ENCODE measurements around the gene EXPH5. TPM values are rescaled to one million over a fixed set of nuclear protein-coding genes. Genes with fewer than 3 reads are reported as not detected.

Gene EXPH5
- total and polyA plus RNA-seq, 5 donors from 2014 or later, result 0.23 to 1.8 (median 0.75) TPM

DNA sequence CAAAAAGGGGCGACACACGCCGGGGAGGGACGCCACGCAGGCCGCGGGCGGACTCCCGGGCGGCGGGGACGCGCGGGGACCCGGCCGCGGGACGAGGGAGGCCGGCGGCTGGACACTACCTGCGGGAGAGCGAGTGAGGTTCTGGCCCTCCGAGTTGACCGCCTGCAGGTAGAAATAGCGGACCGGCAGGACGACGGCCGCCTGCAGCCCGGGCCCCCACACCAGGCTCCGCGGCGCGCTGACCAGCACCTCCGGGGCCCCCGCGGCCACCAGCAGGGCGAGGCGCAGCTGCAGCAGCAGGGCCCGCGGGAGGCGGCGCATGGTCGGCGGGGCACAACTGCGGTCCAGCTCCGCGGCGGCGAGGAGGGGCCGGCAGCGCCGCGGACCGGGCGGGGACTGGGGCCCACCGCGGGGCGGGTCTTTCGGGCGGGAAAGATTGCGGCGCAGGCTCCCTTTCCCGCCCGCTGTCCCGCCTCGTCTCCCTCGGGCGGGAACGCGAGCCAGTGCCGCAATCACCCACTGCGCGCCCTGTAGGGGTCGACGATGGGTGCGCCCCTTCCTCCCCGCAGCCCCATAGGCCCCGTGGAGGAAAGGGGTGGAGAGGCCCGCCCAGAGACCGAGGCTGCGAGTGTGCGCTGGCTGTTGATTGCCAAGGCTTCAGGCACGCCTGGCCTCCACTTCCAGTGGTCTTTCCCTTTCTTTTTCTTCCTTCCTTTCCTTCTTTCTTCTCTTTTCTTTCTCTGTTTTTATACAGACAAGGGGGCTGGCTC is 95.3 kb downstream of the EXPH5 start, which contains the start of gene POGLUT3:
Gene POGLUT3, minus strand, starts transcription at position 339 of the 770 bp plus-strand sequence. Its CDS starts 18 bp downstream, at position 321.
- peak within 1 kb of the TSS; percentile 85 for H3K27ac ChIP-seq (ENCODE audit: insufficient read depth, low read length, poor library complexity, severe bottlenecking)
- Mint-ChIP-seq H3K27ac (peak within 1 kb of the TSS; percentile 99 to 100 (median 99)), H3K27me3 (no peaks in the 10 kb centered on the region), H3K36me3 (no peaks in the 10 kb centered on the region), H3K9me3 (no peaks in the 10 kb centered on the region), H3K4me1 (peaks cover 12 to 41% (median 28%) of the 10 kb centered on the region in 4 donors), H3K4me3 (peak within 1 kb of the TSS; percentile 95 to 100 (median 100))
- H3K36me3 ChIP-seq (ENCODE audit: control insufficient read depth, insufficient read depth, low read length), result no peaks in the 10 kb centered on the region
- no peaks in the 10 kb centered on the region for H3K9me3 ChIP-seq (ENCODE audit: control insufficient read depth in 2 of 2, low read length in 2 of 2)
- peaks cover 7% of the 10 kb centered on the region for H3K4me1 ChIP-seq (ENCODE audit: control insufficient read depth, insufficient read depth, low read length, poor library complexity, severe bottlenecking)
- H3K27me3 ChIP-seq (ENCODE audit: control insufficient read depth, insufficient read depth, low read length), result no peaks in the 10 kb centered on the region
- H3K4me3 ChIP-seq (ENCODE audit: low read depth, low read length), result peak within 1 kb of the TSS; percentile 81
- ATAC-seq (ENCODE audit: low read depth in 2 of 2), result peak; percentile 38 to 44
- DNase-seq, result peak; percentile 37 to 65 (median 45)

DNA sequence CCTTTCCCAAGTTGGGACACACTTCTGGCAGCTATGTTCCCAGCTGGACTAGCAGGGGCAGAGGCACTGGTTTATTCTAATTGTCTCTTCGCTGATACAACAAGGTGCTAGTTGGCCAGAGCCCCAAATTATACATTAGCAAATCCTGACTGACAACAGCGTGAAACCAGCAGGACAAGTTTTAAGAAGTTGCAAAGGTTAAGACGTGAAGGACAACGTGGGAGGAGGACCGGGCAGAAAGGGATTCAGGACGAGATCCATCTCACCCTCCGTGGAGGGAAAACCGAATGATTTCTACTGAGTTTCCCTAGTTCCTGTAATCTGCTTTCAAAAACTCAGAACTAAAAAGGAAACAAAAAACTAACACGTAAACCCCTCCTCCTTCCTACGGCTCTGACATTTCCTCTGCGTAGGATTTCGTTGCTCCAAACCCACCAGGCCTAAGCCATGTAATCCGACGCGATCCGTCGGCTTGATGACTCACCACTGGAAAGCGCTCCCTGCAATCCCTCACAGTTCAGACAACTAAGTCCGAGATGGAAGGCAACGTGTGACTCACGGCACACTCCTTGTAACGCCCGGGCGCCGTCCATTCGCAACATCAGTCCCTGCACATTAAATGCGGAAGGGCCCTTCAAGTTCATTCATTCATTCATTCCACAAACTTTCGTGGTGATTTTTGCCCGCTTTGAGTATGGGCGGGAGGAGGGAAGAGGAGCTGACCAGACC is 96.1 kb downstream of the EXPH5 start:
- H3K4me3 Mint-ChIP-seq, result peak overlapping the region; percentile 95 to 100 (median 100)
- Histone ChIP-seq H3K27ac (ENCODE audit: insufficient read depth, low read length, poor library complexity, severe bottlenecking) (peak overlapping the region; percentile 85), H3K4me1 (ENCODE audit: control insufficient read depth, insufficient read depth, low read length, poor library complexity, severe bottlenecking) (peaks cover 7% of the 10 kb centered on the region), H3K9me3 (ENCODE audit: control insufficient read depth in 2 of 2, low read length in 2 of 2) (no peaks in the 10 kb centered on the region), H3K36me3 (ENCODE audit: control insufficient read depth, insufficient read depth, low read length) (no peaks in the 10 kb centered on the region), H3K27me3 (ENCODE audit: control insufficient read depth, insufficient read depth, low read length) (no peaks in the 10 kb centered on the region), H3K4me3 (ENCODE audit: low read depth, low read length) (peak overlapping the region; percentile 81)
- H3K4me1 Mint-ChIP-seq, result peaks cover 12 to 41% (median 28%) of the 10 kb centered on the region in 4 donors
- H3K27me3 Mint-ChIP-seq, result no peaks in the 10 kb centered on the region
- H3K27ac Mint-ChIP-seq, result peak overlapping the region; percentile 99 to 100 (median 99)
- no peaks in the 10 kb centered on the region for H3K9me3 Mint-ChIP-seq
- ATAC-seq (ENCODE audit: low read depth in 2 of 2) (peak; percentile 76 to 80), DNase-seq (peak; percentile 67 to 87 (median 76))
- H3K36me3 Mint-ChIP-seq, result no peaks in the 10 kb centered on the region

DNA sequence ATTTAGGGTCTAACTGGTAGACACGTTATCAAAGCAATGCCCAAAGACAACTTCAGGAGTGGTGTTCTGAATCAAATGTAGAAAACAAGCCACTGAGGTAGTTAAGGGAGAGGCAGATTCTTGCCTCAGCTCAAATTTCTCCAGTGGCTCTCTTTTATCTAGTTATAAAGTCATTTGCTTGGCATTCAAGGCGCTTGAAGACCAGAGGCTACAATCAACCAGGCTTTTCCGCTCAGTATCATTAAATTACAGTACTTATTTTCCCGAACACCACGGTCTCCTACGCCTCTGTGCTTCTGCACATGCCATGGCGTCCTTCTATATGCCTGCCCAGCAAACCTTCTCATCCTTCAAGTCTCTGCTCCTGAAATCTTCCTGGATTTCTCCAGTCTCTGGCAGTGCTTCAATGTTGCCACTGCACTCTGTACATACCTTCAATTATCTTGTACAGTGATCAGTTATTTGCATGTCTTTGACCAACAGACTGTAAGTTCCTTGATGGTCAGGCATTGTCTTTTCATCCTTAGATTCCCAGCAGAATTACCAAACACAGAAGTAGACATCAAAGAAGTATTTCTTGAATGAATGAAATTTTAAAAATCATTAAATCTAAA is 96.8 kb downstream of the EXPH5 start:
- no peaks in the 10 kb centered on the region for H3K9me3 Mint-ChIP-seq
- no peaks in the 10 kb centered on the region for H3K36me3 Mint-ChIP-seq
- peak in 1 of 3 donors; percentile 12 for DNase-seq
- H3K4me3 ChIP-seq (ENCODE audit: low read depth, low read length), result peak overlapping the region; percentile 81
- peaks cover 7% of the 10 kb centered on the region for H3K4me1 ChIP-seq (ENCODE audit: control insufficient read depth, insufficient read depth, low read length, poor library complexity, severe bottlenecking)
- H3K9me3 ChIP-seq (ENCODE audit: control insufficient read depth in 2 of 2, low read length in 2 of 2), result no peaks in the 10 kb centered on the region
- peak overlapping the region; percentile 99 to 100 (median 99) for H3K27ac Mint-ChIP-seq
- no peaks in the 10 kb centered on the region for H3K27me3 Mint-ChIP-seq
- no peak for ATAC-seq (ENCODE audit: low read depth in 2 of 2)
- no peaks in the 10 kb centered on the region for H3K27me3 ChIP-seq (ENCODE audit: control insufficient read depth, insufficient read depth, low read length)
- H3K27ac ChIP-seq (ENCODE audit: insufficient read depth, low read length, poor library complexity, severe bottlenecking), result peak overlapping the region; percentile 85
- H3K4me1 Mint-ChIP-seq, result peaks cover 15 to 46% (median 31%) of the 10 kb centered on the region in 4 donors
- peak overlapping the region; percentile 95 to 100 (median 100) for H3K4me3 Mint-ChIP-seq
- no peaks in the 10 kb centered on the region for H3K36me3 ChIP-seq (ENCODE audit: control insufficient read depth, insufficient read depth, low read length)

DNA sequence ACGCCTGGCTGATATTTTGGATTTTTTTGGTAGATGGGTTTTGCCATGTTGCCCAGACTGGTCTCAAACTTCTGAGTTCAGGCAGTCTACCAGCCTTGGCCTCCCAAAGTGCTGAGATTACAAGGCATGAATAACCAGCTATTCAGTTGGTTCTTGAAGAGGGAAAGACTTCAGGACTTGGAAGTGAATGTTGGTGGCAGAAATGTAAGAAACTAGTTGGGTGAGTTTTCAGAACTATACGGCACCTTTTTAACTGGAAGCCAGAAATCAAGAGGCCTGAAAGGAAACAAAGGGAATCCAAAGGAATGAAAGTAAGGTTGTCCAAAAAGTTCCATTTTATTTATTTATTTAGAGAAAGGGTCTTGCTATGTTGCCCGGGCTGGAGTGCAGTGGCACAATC is 98.2 kb downstream of the EXPH5 start:
- Mint-ChIP-seq H3K4me3 (peak overlapping the region in 2 of 4 donors; percentile 19 to 53), H3K27me3 (no peaks in the 10 kb centered on the region), H3K9me3 (no peaks in the 10 kb centered on the region), H3K4me1 (peaks cover 20 to 46% (median 31%) of the 10 kb centered on the region in 4 donors), H3K27ac (peak overlapping the region; percentile 11 to 33 (median 20)), H3K36me3 (no peaks in the 10 kb centered on the region)
- Histone ChIP-seq H3K27me3 (ENCODE audit: control insufficient read depth, insufficient read depth, low read length) (no peaks in the 10 kb centered on the region), H3K4me1 (ENCODE audit: control insufficient read depth, insufficient read depth, low read length, poor library complexity, severe bottlenecking) (peaks cover 7% of the 10 kb centered on the region), H3K4me3 (ENCODE audit: low read depth, low read length) (no peak overlapping the region), H3K27ac (ENCODE audit: insufficient read depth, low read length, poor library complexity, severe bottlenecking) (no peak overlapping the region), H3K36me3 (ENCODE audit: control insufficient read depth, insufficient read depth, low read length) (no peaks in the 10 kb centered on the region), H3K9me3 (ENCODE audit: control insufficient read depth in 2 of 2, low read length in 2 of 2) (no peaks in the 10 kb centered on the region)
- ATAC-seq (ENCODE audit: low read depth in 2 of 2), result no peak
- DNase-seq, result no peak

DNA sequence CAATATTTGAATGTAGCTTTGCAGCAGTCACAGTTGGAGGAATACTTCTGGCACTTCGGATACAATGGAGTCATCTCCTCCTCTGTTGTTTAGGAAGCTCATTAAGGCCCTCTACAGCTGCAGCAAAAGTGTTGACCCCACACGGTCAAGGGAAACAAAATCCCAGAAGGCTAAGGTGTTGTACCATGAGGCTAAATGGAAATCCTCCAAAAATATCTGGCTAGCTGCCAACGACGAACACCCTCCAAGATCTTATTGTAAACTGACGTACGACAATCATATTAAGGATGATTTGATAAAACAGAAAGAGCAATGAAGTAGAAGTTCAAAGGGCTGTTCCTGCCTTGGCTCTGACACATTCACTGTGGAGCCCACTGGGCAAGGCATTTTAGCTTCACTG is 99.4 kb downstream of the EXPH5 start:
- Histone ChIP-seq H3K9me3 (ENCODE audit: control insufficient read depth in 2 of 2, low read length in 2 of 2) (no peaks in the 10 kb centered on the region), H3K4me1 (ENCODE audit: control insufficient read depth, insufficient read depth, low read length, poor library complexity, severe bottlenecking) (peaks cover 7% of the 10 kb centered on the region), H3K27ac (ENCODE audit: insufficient read depth, low read length, poor library complexity, severe bottlenecking) (no peak overlapping the region), H3K4me3 (ENCODE audit: low read depth, low read length) (no peak overlapping the region), H3K36me3 (ENCODE audit: control insufficient read depth, insufficient read depth, low read length) (peaks cover 6% of the 10 kb centered on the region), H3K27me3 (ENCODE audit: control insufficient read depth, insufficient read depth, low read length) (no peaks in the 10 kb centered on the region)
- no peaks in the 10 kb centered on the region for H3K27me3 Mint-ChIP-seq
- H3K27ac Mint-ChIP-seq, result peak overlapping the region in 2 of 3 donors; percentile 33 to 85
- peak overlapping the region in 2 of 4 donors; percentile 1 to 19 for H3K4me3 Mint-ChIP-seq
- ATAC-seq (ENCODE audit: low read depth in 2 of 2) (no peak), DNase-seq (no peak)
- H3K4me1 Mint-ChIP-seq, result peaks cover 20 to 42% (median 31%) of the 10 kb centered on the region in 4 donors
- no peaks in the 10 kb centered on the region for H3K9me3 Mint-ChIP-seq
- peaks cover 3% of the 10 kb centered on the region for H3K36me3 Mint-ChIP-seq

DNA sequence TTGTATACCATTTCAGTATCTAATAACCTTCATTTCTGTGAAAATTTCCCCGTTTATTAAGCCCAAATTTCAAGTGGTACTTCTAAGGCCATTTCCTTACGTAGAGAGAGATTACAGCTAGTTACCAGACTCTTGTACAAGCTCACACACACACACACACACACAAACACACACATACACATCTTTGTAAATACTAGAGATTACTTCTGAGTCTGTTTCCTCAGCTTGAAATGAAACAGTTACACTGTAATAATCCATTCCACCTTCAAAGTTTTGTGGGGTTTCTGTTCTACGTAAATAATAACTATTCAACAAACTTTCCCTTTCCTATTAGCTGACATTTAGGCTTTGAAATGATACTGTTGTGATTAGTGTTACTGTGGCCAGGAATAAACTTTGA is 101.6 kb downstream of the EXPH5 start:
- no peaks in the 10 kb centered on the region for H3K9me3 Mint-ChIP-seq
- H3K27ac ChIP-seq (ENCODE audit: insufficient read depth, low read length, poor library complexity, severe bottlenecking), result no peak overlapping the region
- H3K4me1 Mint-ChIP-seq, result peaks cover 19 to 32% (median 24%) of the 10 kb centered on the region in 4 donors
- H3K4me3 ChIP-seq (ENCODE audit: low read depth, low read length), result no peak overlapping the region
- H3K27ac Mint-ChIP-seq, result peak overlapping the region in 1 of 3 donors; percentile 32
- peaks cover 16% of the 10 kb centered on the region for H3K36me3 Mint-ChIP-seq
- H3K9me3 ChIP-seq (ENCODE audit: control insufficient read depth in 2 of 2, low read length in 2 of 2), result no peaks in the 10 kb centered on the region
- ATAC-seq (ENCODE audit: low read depth in 2 of 2) (no peak), DNase-seq (no peak)
- H3K4me1 ChIP-seq (ENCODE audit: control insufficient read depth, insufficient read depth, low read length, poor library complexity, severe bottlenecking), result peaks cover 3% of the 10 kb centered on the region
- H3K36me3 ChIP-seq (ENCODE audit: control insufficient read depth, insufficient read depth, low read length), result peaks cover 15% of the 10 kb centered on the region
- no peak overlapping the region for H3K4me3 Mint-ChIP-seq
- no peaks in the 10 kb centered on the region for H3K27me3 Mint-ChIP-seq
- H3K27me3 ChIP-seq (ENCODE audit: control insufficient read depth, insufficient read depth, low read length), result no peaks in the 10 kb centered on the region

DNA sequence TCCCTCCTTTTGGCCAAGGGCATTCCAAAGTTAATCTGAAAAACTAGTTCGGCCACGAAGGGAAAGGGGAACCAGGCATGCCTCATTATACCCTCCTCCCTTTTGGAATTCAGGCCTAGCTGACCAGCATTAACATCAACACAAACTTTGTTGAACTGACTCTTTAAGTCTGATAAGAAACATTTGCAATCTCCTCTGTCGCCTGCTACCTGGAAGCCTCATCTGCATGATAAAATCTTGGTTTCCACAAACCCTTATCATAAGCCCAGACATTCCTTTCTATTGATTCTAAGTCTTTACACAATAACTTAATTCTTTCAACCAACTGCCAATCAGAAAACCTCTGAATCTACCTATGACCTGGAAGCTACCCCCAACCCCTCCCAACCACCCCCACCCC is 106.7 kb downstream of the EXPH5 start:
- Mint-ChIP-seq H3K9me3 (no peaks in the 10 kb centered on the region), H3K27me3 (no peaks in the 10 kb centered on the region), H3K4me3 (no peak overlapping the region), H3K27ac (no peak overlapping the region), H3K4me1 (peaks cover 0 to 12% (median 1%) of the 10 kb centered on the region in 4 donors), H3K36me3 (peaks cover 49% of the 10 kb centered on the region)
- Histone ChIP-seq H3K4me1 (ENCODE audit: control insufficient read depth, insufficient read depth, low read length, poor library complexity, severe bottlenecking) (no peaks in the 10 kb centered on the region), H3K4me3 (ENCODE audit: low read depth, low read length) (no peak overlapping the region), H3K27ac (ENCODE audit: insufficient read depth, low read length, poor library complexity, severe bottlenecking) (no peak overlapping the region), H3K36me3 (ENCODE audit: control insufficient read depth, insufficient read depth, low read length) (peaks cover 33% of the 10 kb centered on the region), H3K9me3 (ENCODE audit: control insufficient read depth in 2 of 2, low read length in 2 of 2) (no peaks in the 10 kb centered on the region), H3K27me3 (ENCODE audit: control insufficient read depth, insufficient read depth, low read length) (no peaks in the 10 kb centered on the region)
- ATAC-seq (ENCODE audit: low read depth in 2 of 2) (no peak), DNase-seq (no peak)
